GM12878 (cell line): ENCODE data around the gene ABCC5. TPM values are rescaled to one million over a fixed set of nuclear protein-coding genes. Genes with fewer than 3 reads are reported as not detected.

ENCODE experiments used
- ATAC-seq: fragments of 200-7000 bp; cut with Tn5 transposase; 3 replicates; pipeline ENCODE4 v1.9.1; 2020; ENCODE audit warnings: mild to moderate bottlenecking, moderate library complexity
- BruUV-seq: library from RNA; stranded (reverse); fragments of 400-500 nt; replicated peaks from 2 replicates; lab custom pipeline; 2021; lab: Mats Ljungman, UMichigan
- CTCF ChIA-PET: fragments of 300-600 bp; sonication (Branson Sonifier 250); formaldehyde crosslinking; extraction: SDS; loops from one replicate; lab custom pipeline; 2021; ENCODE audit warnings: inconsistent platforms; lab: Yijun Ruan, JAX
- POLR2A ChIA-PET: fragments of 350-600 bp; formaldehyde crosslinking; extraction: SDS; loops from one replicate; lab custom pipeline; 2021; ENCODE audit warnings: inconsistent platforms; lab: Charles Lee
- RAD21 ChIA-PET: fragments of 300-600 bp; sonication (Branson Sonifier 250); formaldehyde crosslinking; loops from one replicate; lab custom pipeline; 2023; ENCODE audit warnings: antibody characterized with exemption; ENCODE audit not compliant: unreplicated experiment; lab: Charles Lee
- SMC1A ChIA-PET: fragments of 300-600 bp; sonication (Branson Sonifier 250); formaldehyde crosslinking; loops from one replicate; lab custom pipeline; 2023; ENCODE audit not compliant: unreplicated experiment, uncharacterized antibody; lab: Charles Lee
- DNase-seq: peaks from one replicate; pipeline ENCODE4 v3.0.0-alpha.2; 2011; ENCODE audit warnings: low read depth, low spot score
- FAIRE-seq: peaks from 3 replicates; lab custom pipeline; 2011; peaks lifted over from hg19 to GRCh38; lab: Jason Lieb, UNC
- H2AFZ ChIP-seq: 2 replicates; pipeline ENCODE4 v1.6.0; 2011; ENCODE audit warnings: low read depth, low read length, control low read depth; ENCODE audit not compliant: control insufficient read depth
- H3K27ac ChIP-seq: 2 replicates; pipeline ENCODE4 v1.5.1; 2011; ENCODE audit warnings: control low read depth; ENCODE audit not compliant: control insufficient read depth, insufficient read depth
- H3K27me3 ChIP-seq, 2 experiments: replicated peaks in 1 of 2; 2 replicates each; pipeline versions ENCODE4 v1.6.0 to v1.6.1; 2011; ENCODE audit warnings: low read length in 1 of 2; ENCODE audit not compliant: control insufficient read depth in 2 of 2, insufficient read depth in 2 of 2
- H3K36me3 ChIP-seq, 2 experiments: 2 replicates each; pipeline ENCODE4 v1.5.1; 2011; ENCODE audit warnings: low read length in 1 of 2; ENCODE audit not compliant: control insufficient read depth in 2 of 2, insufficient read depth in 2 of 2
- H3K4me1 ChIP-seq: 2 replicates; pipeline ENCODE4 v1.6.1; 2011; ENCODE audit warnings: mild to moderate bottlenecking, low read length, moderate library complexity, mixed read lengths; ENCODE audit not compliant: control insufficient read depth, insufficient read depth
- H3K4me2 ChIP-seq: 2 replicates; pipeline ENCODE4 v1.6.0; 2011; ENCODE audit warnings: control low read depth; ENCODE audit not compliant: control insufficient read depth, insufficient read depth
- H3K4me3 ChIP-seq: fragments of 200-600 bp; sonication (generic); 2 replicates; pipeline ENCODE4 v1.5.1; 2016
- H3K79me2 ChIP-seq: 2 replicates; pipeline ENCODE4 v1.6.0; 2011; ENCODE audit warnings: low read length; ENCODE audit not compliant: control insufficient read depth, insufficient read depth
- H3K9ac ChIP-seq: 2 replicates; pipeline ENCODE4 v1.8.0; 2011; ENCODE audit warnings: low read length, control low read depth, mixed read lengths; ENCODE audit not compliant: control insufficient read depth, insufficient read depth
- H3K9me3 ChIP-seq: replicated peaks from 3 replicates; pipeline ENCODE4 v1.5.1; 2011; ENCODE audit warnings: mild to moderate bottlenecking, low read length; ENCODE audit not compliant: control insufficient read depth, insufficient read depth
- H4K20me1 ChIP-seq: 2 replicates; pipeline ENCODE4 v1.6.0; 2011; ENCODE audit not compliant: control insufficient read depth, insufficient read depth
- CHD1 ChIP-seq: IDR thresholded peaks from 2 replicates; pipeline ENCODE4 v1.6.1; 2012; ENCODE audit warnings: low read depth, low read length, improper control_type of control experiment
- GATAD2B ChIP-seq: fragments of 450-650 bp; conservative IDR thresholded peaks from 2 replicates; pipeline ENCODE4 v1.6.1; 2017; ENCODE audit warnings: low read depth, mild to moderate bottlenecking, moderate library complexity
- HDAC2 ChIP-seq: fragments of 200-600 bp; sonication (generic); IDR thresholded peaks from 2 replicates; pipeline ENCODE4 v1.6.1; 2017
- MEF2A ChIP-seq: IDR thresholded peaks from 2 replicates; pipeline ENCODE4 v1.6.1; 2011; ENCODE audit warnings: low read depth, mild to moderate bottlenecking, low read length, moderate library complexity; ENCODE audit not compliant: insufficient read depth
- NFIC ChIP-seq: IDR thresholded peaks from 2 replicates; pipeline ENCODE4 v1.6.1; 2012; ENCODE audit warnings: low read depth, mild to moderate bottlenecking, inconsistent platforms, low read length, moderate library complexity
- RAD51 ChIP-seq: fragments of 450-650 bp; IDR thresholded peaks from 2 replicates; pipeline ENCODE4 v1.6.1; 2016; ENCODE audit warnings: moderate library complexity, mild to moderate bottlenecking, inconsistent platforms
- RUNX3 ChIP-seq: IDR thresholded peaks from 2 replicates; pipeline ENCODE4 v1.6.1; 2012; ENCODE audit warnings: low read length, inconsistent platforms
- SP1 ChIP-seq: IDR thresholded peaks from one replicate; pipeline ENCODE4 v1.6.1; 2011; ENCODE audit warnings: low read depth, low read length
- SREBF2 ChIP-seq: IDR thresholded peaks from 2 replicates; pipeline ENCODE4 v1.6.1; 2012; ENCODE audit warnings: mild to moderate bottlenecking, low read length
- SUPT20H ChIP-seq: IDR thresholded peaks from 2 replicates; pipeline ENCODE4 v1.6.1; 2011; ENCODE audit warnings: low read depth, mild to moderate bottlenecking, low read length, moderate library complexity, borderline replicate concordance; ENCODE audit not compliant: control insufficient read depth
- ZNF217 ChIP-seq: fragments of 450-650 bp; IDR thresholded peaks from 2 replicates; pipeline ENCODE4 v1.6.1; 2017; ENCODE audit warnings: antibody characterized with exemption, mild to moderate bottlenecking
- ZZZ3 ChIP-seq: IDR thresholded peaks from 2 replicates; pipeline ENCODE4 v1.6.1; 2011; ENCODE audit warnings: low read depth; ENCODE audit not compliant: control insufficient read depth, insufficient read length
- WGBS: methylation state at CpG from one replicate; pipeline ENCODE4 v1.1.6; 2016; ENCODE audit warnings: low lambda C conversion rate; ENCODE audit not compliant: insufficient replicate concordance, insufficient coverage; ENCODE audit errors: missing lambda C conversion rate; 5-methylcytosine and 5-hydroxymethylcytosine counted together
- in situ Hi-C: fragments of 300-500 bp; cut with MboI; formaldehyde crosslinking; loops from 9 replicates; pipeline ENCODE4 v1.14.3; 2018; ENCODE audit warnings: mixed read lengths
- intact Hi-C: fragments of 100-400 bp; cut with micrococcal nuclease; formaldehyde crosslinking; loops from one replicate; pipeline ENCODE4 v1.14.2; 2022; ENCODE audit not compliant: unreplicated experiment
- polyA plus RNA-seq, 11 experiments: library from polyadenylated mRNA; depleted of rRNA in 4 of 11; unstranded in 6 of 11; stranded (reverse) in 5 of 11; fragments of >200 nt; fragmentation: Nextera tagmentation in 4 of 11; fragmentation: Illumina TruSeq in 1 of 11; extraction: Ambion mirVana in 4 of 11; extraction: Trizol in 1 of 11; gene quantifications; 1 replicate in 1 of 11; 2 replicates in 10 of 11; pipeline versions ENCODE4 v1.2.1 to v1.2.3, GENCODE V29; 2011 to 2016; ENCODE audit warnings: inconsistent platforms in 2 of 11, missing spikeins in 2 of 11, low read depth in 1 of 11
- total RNA-seq, 4 experiments: library from RNA; depleted of rRNA in 3 of 4; stranded (reverse); fragments of >200 nt in 3 of 4; fragmentation: Illumina TruSeq in 1 of 4; extraction: Trizol in 1 of 4; gene quantifications; 2 replicates each; pipeline versions ENCODE4 v1.2.1 to v1.2.3, GENCODE V29; 2013 to 2021
- TF ChIP-seq, protein P1 (sequence below): fragments of 150-350 bp; IDR thresholded peaks from 2 replicates; pipeline ENCODE4 v1.6.1; 2016; ENCODE audit warnings: low read depth, low read length

Gene ABCC5
- total and polyA plus RNA-seq, 10 of the 15 experiments (the other 5 are each of a cell fraction or from before 2014, with no cell fraction given): 6.0 to 17.8 (median 9.7) TPM

DNA sequence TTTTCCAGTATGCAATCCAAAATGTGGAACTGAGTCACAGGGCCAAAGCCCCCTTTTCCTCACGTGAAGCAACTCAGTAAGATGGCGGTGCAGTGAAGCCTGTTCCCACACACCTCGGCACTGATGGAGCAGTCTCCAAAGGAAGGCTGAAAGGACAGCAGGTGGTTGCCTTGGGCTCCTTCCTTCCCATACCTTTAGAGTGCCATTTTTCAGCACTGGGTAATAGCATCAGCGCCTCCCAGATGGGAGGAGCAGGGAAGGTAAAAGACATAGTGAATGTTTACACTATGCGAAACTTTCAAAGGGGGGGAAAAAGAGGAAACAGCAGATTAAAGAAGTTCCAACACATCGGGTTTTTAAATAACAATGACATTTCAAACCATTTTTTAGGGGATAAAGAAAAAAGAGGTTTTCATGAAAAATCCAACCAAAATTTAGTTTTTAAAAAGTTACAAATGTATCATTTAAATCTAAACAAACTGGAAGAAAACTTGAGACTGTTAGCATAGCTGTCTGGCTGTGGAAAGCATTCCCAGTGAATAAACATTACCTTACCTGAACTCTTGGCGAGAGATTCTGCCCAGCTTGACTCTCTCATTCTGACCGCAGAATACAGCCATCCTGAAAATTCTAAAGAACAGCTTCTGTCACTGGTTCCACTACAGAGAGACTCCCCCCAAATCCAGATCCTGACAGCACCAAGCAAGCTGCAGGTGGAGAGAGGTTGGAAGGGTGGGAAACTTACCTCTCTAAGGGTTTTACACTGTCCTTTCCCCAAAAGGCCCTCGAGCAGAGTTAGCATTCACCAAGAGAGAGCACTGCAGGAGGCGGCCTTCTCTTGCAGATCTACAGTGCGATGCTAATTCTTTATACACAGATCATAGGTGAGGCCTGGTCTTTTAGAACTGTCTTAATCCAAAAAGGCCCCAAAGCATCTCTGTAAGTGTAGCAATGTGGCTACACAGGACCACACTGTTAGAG is 32.6 kb downstream of the ABCC5 start:
- in situ Hi-C loops (no loop called here), intact Hi-C loops (no loop called here)

More for the DNA sequence above, 32.6 kb downstream of the ABCC5 start:
- Histone ChIP-seq H3K79me2 (no peaks in the 10 kb centered on the region), H3K4me1 (no peaks in the 10 kb centered on the region), H3K27ac (no peak overlapping the region), H2AFZ (no peak overlapping the region), H3K36me3 (peaks cover 0 to 5% of the 10 kb centered on the region in 2 experiments; a peak in 3 of 4 replicates), H3K4me2 (no peak overlapping the region), H3K27me3 (no peaks in the 10 kb centered on the region), H3K9ac (no peak overlapping the region)
- POLR2A ChIA-PET: interaction anchor here (1.5 kb wide), 1 partner anchor 21 kb away, joined by 4 read pairs; no protein-coding TSS in a partner anchor
- BruUV-seq: no TSS peak
- RAD21 ChIA-PET: no interaction called here
- no peak for FAIRE-seq
- 83% methylated on average over 11 of the region's 11 CpGs for WGBS
- no peak for DNase-seq
- SMC1A ChIA-PET: interaction anchor here (0.9 kb wide), 1 partner anchor 21 kb away, joined by 3 read pairs; no protein-coding TSS in a partner anchor
- TF ChIP-seq HDAC2 (no peak), SUPT20H (no peak), CHD1 (no peak), GATAD2B (no peak), RAD51 (no peak), SREBF2 (no peak), MEF2A (no peak), SP1 (no peak), RUNX3 (no peak), ZZZ3 (no peak), NFIC (no peak), ZNF217 (no peak)
- TF ChIP-seq, protein P1, sequence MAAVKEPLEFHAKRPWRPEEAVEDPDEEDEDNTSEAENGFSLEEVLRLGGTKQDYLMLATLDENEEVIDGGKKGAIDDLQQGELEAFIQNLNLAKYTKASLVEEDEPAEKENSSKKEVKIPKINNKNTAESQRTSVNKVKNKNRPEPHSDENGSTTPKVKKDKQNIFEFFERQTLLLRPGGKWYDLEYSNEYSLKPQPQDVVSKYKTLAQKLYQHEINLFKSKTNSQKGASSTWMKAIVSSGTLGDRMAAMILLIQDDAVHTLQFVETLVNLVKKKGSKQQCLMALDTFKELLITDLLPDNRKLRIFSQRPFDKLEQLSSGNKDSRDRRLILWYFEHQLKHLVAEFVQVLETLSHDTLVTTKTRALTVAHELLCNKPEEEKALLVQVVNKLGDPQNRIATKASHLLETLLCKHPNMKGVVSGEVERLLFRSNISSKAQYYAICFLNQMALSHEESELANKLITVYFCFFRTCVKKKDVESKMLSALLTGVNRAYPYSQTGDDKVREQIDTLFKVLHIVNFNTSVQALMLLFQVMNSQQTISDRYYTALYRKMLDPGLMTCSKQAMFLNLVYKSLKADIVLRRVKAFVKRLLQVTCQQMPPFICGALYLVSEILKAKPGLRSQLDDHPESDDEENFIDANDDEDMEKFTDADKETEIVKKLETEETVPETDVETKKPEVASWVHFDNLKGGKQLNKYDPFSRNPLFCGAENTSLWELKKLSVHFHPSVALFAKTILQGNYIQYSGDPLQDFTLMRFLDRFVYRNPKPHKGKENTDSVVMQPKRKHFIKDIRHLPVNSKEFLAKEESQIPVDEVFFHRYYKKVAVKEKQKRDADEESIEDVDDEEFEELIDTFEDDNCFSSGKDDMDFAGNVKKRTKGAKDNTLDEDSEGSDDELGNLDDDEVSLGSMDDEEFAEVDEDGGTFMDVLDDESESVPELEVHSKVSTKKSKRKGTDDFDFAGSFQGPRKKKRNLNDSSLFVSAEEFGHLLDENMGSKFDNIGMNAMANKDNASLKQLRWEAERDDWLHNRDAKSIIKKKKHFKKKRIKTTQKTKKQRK: no peak
- TF ChIP-seq, all 136 proteins: peak for 0
- ATAC-seq: no peak
- Histone ChIP-seq H4K20me1 (no peaks in the 10 kb centered on the region), H3K4me3 (no peak overlapping the region), H3K9me3 (no peaks in the 10 kb centered on the region)
- CTCF ChIA-PET: interaction anchor here (1.2 kb wide), 1 partner anchor 15 kb away, joined by 3 read pairs; no protein-coding TSS in a partner anchor
